Mesendoderm (in vitro differentiated cells): ENCODE data around the gene DOK6.

ENCODE experiments used
- DNase-seq: peaks from one replicate; pipeline ENCODE4 v3.0.0; 2013
- H2AK5ac ChIP-seq: 2 replicates; pipeline ENCODE4 v1.6.1; 2013; ENCODE audit warnings: low read length, inconsistent platforms
- H2BK120ac ChIP-seq: 2 replicates; pipeline ENCODE4 v1.6.1; 2013; ENCODE audit warnings: low read depth, mild to moderate bottlenecking, low read length, moderate library complexity, mixed read lengths
- H2BK15ac ChIP-seq: replicated peaks from 2 replicates; pipeline ENCODE4 v1.6.1; 2013; ENCODE audit warnings: low read depth, mild to moderate bottlenecking, moderate library complexity
- H2BK5ac ChIP-seq: 2 replicates; pipeline ENCODE4 v1.6.1; 2013; ENCODE audit warnings: low read length, inconsistent platforms
- H3K18ac ChIP-seq: 2 replicates; pipeline ENCODE4 v1.6.1; 2013; ENCODE audit warnings: mild to moderate bottlenecking, low read length, mixed read lengths
- H3K23ac ChIP-seq: one replicate; pipeline ENCODE4 v1.6.1; 2013; ENCODE audit warnings: low read length
- H3K27ac ChIP-seq: 2 replicates; pipeline ENCODE4 v1.5.1; 2013; ENCODE audit warnings: low read depth, mild to moderate bottlenecking, inconsistent platforms, low read length, moderate library complexity
- H3K27me3 ChIP-seq: 2 replicates; pipeline ENCODE4 v1.6.1; 2013; ENCODE audit warnings: low read length, control low read depth, mild to moderate bottlenecking, inconsistent platforms; ENCODE audit not compliant: insufficient read depth, poor library complexity
- H3K36me3 ChIP-seq: 2 replicates; pipeline ENCODE4 v1.6.1; 2013; ENCODE audit warnings: low read length, inconsistent platforms; ENCODE audit not compliant: control insufficient read depth, insufficient read depth
- H3K4ac ChIP-seq: one replicate; pipeline ENCODE4 v1.6.1; 2013; ENCODE audit warnings: low read depth, mild to moderate bottlenecking, low read length, moderate library complexity
- H3K4me1 ChIP-seq: 2 replicates; pipeline ENCODE4 v1.6.1; 2013; ENCODE audit warnings: low read depth, low read length, inconsistent platforms; ENCODE audit not compliant: control insufficient read depth
- H3K4me2 ChIP-seq: 2 replicates; pipeline ENCODE4 v1.6.1; 2013; ENCODE audit warnings: low read length
- H3K4me3 ChIP-seq: 2 replicates; pipeline ENCODE4 v1.5.1; 2013; ENCODE audit warnings: mild to moderate bottlenecking, low read length
- H3K56ac ChIP-seq: one replicate; pipeline ENCODE4 v1.6.1; 2013; ENCODE audit warnings: low read length
- H3K79me1 ChIP-seq: 2 replicates; pipeline ENCODE4 v1.6.1; 2013; ENCODE audit warnings: low read length, inconsistent platforms
- H3K79me2 ChIP-seq: 2 replicates; pipeline ENCODE4 v1.6.1; 2013; ENCODE audit warnings: mild to moderate bottlenecking, low read length; ENCODE audit not compliant: control insufficient read depth, insufficient read depth
- H3K9ac ChIP-seq: 2 replicates; pipeline ENCODE4 v1.6.1; 2013; ENCODE audit warnings: low read length, inconsistent platforms
- H4K5ac ChIP-seq: one replicate; pipeline ENCODE4 v1.6.1; 2013; ENCODE audit warnings: low read length
- H4K8ac ChIP-seq: one replicate; pipeline ENCODE4 v1.6.1; 2013; ENCODE audit warnings: low read depth, mild to moderate bottlenecking, control low read depth, low read length, moderate library complexity
- WGBS: extraction: QIAGEN DNeasy Blood & Tissue Kit; methylation state at CpG from one replicate; pipeline ENCODE4 v1.1.7; 2013; ENCODE audit warnings: low lambda C conversion rate, missing lambda C conversion rate; ENCODE audit not compliant: insufficient coverage; ENCODE audit errors: extremely low coverage; 5-methylcytosine and 5-hydroxymethylcytosine counted together

DOK6 gene

DNA sequence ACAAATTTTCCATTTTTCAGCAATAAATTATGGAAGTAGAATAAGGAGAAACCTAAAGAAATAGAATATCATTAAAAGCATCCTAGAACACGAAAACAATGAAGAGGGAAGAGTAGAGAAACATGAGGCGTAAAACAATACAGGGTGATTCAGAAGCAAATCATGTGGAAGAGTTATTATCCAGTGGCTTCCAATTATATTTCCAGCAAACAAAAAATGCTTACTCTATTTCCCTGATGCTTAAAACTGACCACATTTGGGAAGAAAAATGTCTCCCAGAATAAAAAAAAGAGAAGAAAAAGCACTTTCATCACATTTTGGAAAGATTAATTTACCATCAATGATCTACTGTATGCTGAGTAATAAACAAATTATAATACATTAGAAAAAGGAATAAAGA is 354.4 kb downstream of the DOK6 start:
- Histone ChIP-seq H3K79me1 (no peaks in the 10 kb centered on the region), H3K27ac (no peak overlapping the region), H3K4ac (no peak overlapping the region), H4K5ac (no peak overlapping the region), H3K4me2 (no peak overlapping the region), H3K23ac (no peak overlapping the region), H3K9ac (no peak overlapping the region), H2BK5ac (no peak overlapping the region), H3K36me3 (no peaks in the 10 kb centered on the region), H3K27me3 (no peaks in the 10 kb centered on the region), H2BK120ac (no peak overlapping the region), H3K4me1 (no peaks in the 10 kb centered on the region), H3K79me2 (no peaks in the 10 kb centered on the region), H2BK15ac (no peak overlapping the region), H3K18ac (no peak overlapping the region), H2AK5ac (no peak overlapping the region), H3K56ac (no peak overlapping the region), H4K8ac (no peak overlapping the region), H3K4me3 (no peak overlapping the region)
- WGBS: no CpG with 5 or more reads among the region's 2 CpGs
- DNase-seq: no peak

DNA sequence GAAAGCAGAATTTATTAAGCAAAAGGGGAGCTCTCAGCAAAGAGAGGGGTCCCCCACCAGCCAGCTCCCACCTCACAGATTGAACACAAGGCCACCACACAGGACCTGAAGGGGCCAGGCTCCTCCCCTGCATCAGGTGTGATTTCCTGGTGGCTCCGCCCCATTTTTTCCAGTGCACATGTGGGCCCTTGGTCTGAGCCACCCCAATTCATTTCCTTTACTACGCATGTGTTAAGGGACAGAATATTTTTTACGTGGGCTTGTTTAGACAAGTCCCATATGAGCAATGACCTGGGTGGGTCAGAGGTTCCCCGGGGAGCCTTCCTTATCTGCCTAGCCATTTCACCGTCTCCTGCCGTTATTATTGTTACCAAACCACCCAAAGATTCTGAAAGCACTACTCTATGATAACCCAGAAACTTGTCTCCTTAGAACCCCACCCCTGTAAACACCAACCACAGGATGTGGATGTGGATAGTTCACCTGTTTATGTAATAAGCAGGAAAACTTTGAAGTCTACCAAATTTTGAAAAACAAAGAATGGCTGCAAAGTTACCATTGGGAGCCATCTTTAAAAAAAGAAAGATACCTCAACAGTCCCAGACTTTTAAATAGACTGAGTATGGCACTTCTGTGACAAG is 355.3 kb downstream of the DOK6 start:
- H2BK5ac ChIP-seq: no peak overlapping the region
- WGBS: no CpG with 5 or more reads among the region's 6 CpGs
- H3K27me3 ChIP-seq: no peaks in the 10 kb centered on the region
- H3K56ac ChIP-seq: no peak overlapping the region
- no peaks in the 10 kb centered on the region for H3K4me1 ChIP-seq
- H3K18ac ChIP-seq: no peak overlapping the region
- H3K79me2 ChIP-seq: no peaks in the 10 kb centered on the region
- DNase-seq: no peak
- no peak overlapping the region for H2BK15ac ChIP-seq
- H3K4ac ChIP-seq: no peak overlapping the region
- no peak overlapping the region for H3K9ac ChIP-seq
- no peak overlapping the region for H3K4me2 ChIP-seq
- no peak overlapping the region for H3K23ac ChIP-seq
- H3K36me3 ChIP-seq: no peaks in the 10 kb centered on the region
- H3K79me1 ChIP-seq: no peaks in the 10 kb centered on the region
- H3K4me3 ChIP-seq: no peak overlapping the region
- no peak overlapping the region for H4K8ac ChIP-seq
- H2AK5ac ChIP-seq: no peak overlapping the region
- H4K5ac ChIP-seq: no peak overlapping the region
- no peak overlapping the region for H3K27ac ChIP-seq
- H2BK120ac ChIP-seq: no peak overlapping the region

DNA sequence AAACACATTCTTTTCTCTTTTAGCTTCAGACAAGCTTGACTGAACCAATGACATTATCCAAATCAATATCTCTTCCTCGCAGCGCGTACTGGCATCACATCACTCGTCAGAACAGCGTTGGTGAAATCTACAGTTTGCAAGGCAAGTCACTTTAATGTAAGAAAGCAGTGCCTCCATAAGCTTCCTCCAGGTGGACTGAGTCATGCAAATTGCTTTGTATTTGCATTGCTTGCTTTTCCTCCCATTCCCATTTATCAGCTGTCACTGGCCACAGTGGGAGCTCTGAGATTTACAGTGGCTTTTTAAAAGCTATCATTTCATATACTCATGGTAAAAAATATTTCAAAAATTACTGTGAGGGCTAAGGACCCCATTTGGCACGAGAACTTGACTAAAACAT is 357.0 kb downstream of the DOK6 start:
- no peak overlapping the region for H3K4me2 ChIP-seq
- H3K36me3 ChIP-seq: no peaks in the 10 kb centered on the region
- no peak overlapping the region for H2BK15ac ChIP-seq
- H3K79me2 ChIP-seq: no peaks in the 10 kb centered on the region
- H3K4me3 ChIP-seq: no peak overlapping the region
- no peak overlapping the region for H3K18ac ChIP-seq
- no peak overlapping the region for H3K23ac ChIP-seq
- H2BK120ac ChIP-seq: no peak overlapping the region
- no peak overlapping the region for H4K5ac ChIP-seq
- H3K27ac ChIP-seq: no peak overlapping the region
- H3K27me3 ChIP-seq: no peaks in the 10 kb centered on the region
- no peak overlapping the region for H3K9ac ChIP-seq
- H3K56ac ChIP-seq: no peak overlapping the region
- no peaks in the 10 kb centered on the region for H3K79me1 ChIP-seq
- peak; percentile 67 for DNase-seq
- no peaks in the 10 kb centered on the region for H3K4me1 ChIP-seq
- no peak overlapping the region for H3K4ac ChIP-seq
- no peak overlapping the region for H4K8ac ChIP-seq
- no CpG with 5 or more reads among the region's 6 CpGs for WGBS
- H2BK5ac ChIP-seq: no peak overlapping the region
- no peak overlapping the region for H2AK5ac ChIP-seq

DNA sequence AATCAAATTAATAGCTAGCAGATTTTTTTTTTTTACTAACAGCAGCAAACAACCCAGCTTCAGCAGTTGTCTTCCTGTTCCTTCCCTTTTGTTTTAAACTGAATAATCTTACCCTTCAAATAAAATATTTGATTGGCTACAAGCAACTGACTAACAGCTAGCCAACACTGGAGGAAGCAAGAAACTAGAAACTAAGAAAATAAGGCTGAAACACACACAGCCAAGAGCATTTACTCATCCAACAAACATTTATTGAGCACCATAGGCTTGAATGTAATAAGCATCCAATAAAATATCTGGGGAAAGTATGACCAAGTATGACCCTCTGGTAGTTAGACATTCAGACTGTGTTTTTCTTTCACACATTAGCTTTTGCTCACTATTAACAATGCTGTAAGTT is 357.8 kb downstream of the DOK6 start:
- H3K4me2 ChIP-seq: no peak overlapping the region
- H4K8ac ChIP-seq: no peak overlapping the region
- no peaks in the 10 kb centered on the region for H3K36me3 ChIP-seq
- no peaks in the 10 kb centered on the region for H3K27me3 ChIP-seq
- H2BK120ac ChIP-seq: no peak overlapping the region
- H4K5ac ChIP-seq: no peak overlapping the region
- no peak overlapping the region for H3K56ac ChIP-seq
- H2BK5ac ChIP-seq: no peak overlapping the region
- H3K79me2 ChIP-seq: no peaks in the 10 kb centered on the region
- no peak overlapping the region for H3K27ac ChIP-seq
- H2BK15ac ChIP-seq: no peak overlapping the region
- H3K4me3 ChIP-seq: no peak overlapping the region
- DNase-seq: no peak
- no peaks in the 10 kb centered on the region for H3K4me1 ChIP-seq
- no peak overlapping the region for H3K4ac ChIP-seq
- no peak overlapping the region for H3K18ac ChIP-seq
- no peak overlapping the region for H2AK5ac ChIP-seq
- no peaks in the 10 kb centered on the region for H3K79me1 ChIP-seq
- no peak overlapping the region for H3K23ac ChIP-seq
- no peak overlapping the region for H3K9ac ChIP-seq

DNA sequence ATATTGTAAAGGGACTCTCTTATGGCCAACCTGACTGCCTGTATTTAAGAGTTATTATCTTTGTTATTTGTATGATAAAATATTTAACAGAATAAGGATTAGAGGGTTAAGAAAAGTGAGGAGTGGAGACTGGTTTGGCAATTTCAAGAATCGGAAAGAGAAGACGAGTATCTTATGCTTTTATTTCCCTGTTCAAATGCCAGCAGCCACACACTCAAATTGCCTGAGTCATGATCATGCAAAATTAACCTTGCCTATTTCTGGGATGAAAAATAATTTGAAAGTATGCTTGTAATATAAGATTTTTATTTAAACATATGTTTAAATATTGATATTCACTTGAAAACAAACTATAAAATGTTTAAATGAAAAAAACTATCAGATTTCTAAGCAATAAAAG is 358.4 kb downstream of the DOK6 start:
- Histone ChIP-seq H3K9ac (no peak overlapping the region), H4K8ac (no peak overlapping the region), H2BK120ac (no peak overlapping the region), H3K4me3 (no peak overlapping the region), H4K5ac (no peak overlapping the region), H2AK5ac (no peak overlapping the region), H3K4me1 (no peaks in the 10 kb centered on the region), H3K27ac (no peak overlapping the region), H3K4ac (no peak overlapping the region), H3K79me2 (no peaks in the 10 kb centered on the region), H3K18ac (no peak overlapping the region), H2BK5ac (no peak overlapping the region), H2BK15ac (no peak overlapping the region), H3K23ac (no peak overlapping the region), H3K56ac (no peak overlapping the region), H3K79me1 (no peaks in the 10 kb centered on the region), H3K36me3 (no peaks in the 10 kb centered on the region), H3K27me3 (no peaks in the 10 kb centered on the region), H3K4me2 (no peak overlapping the region)
- DNase-seq: no peak
- WGBS: no CpG with 5 or more reads among the region's 2 CpGs

DNA sequence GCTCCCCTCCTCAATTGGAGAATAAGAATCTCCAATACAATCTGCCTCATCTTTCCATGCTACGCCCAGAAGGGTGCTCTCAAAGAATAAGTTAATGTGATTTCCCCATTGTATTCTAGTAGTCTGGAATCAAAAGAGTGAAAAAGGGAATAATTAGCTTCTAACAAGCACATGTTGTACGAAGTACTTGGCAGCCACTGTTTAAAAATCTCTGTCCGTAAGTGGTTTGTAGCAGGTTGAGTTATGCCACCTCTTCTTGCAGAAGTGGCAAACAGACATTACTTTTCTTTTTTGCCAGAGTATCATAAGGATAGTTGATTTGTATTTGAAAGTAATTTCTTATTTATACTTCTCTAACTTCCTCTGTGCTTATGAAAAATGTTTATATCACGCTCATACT is 362.3 kb downstream of the DOK6 start:
- Histone ChIP-seq H3K36me3 (no peaks in the 10 kb centered on the region), H3K4me1 (no peaks in the 10 kb centered on the region), H3K4me2 (no peak overlapping the region), H3K79me2 (no peaks in the 10 kb centered on the region), H2BK120ac (no peak overlapping the region), H2BK5ac (no peak overlapping the region), H3K23ac (no peak overlapping the region), H4K5ac (no peak overlapping the region), H3K4me3 (no peak overlapping the region), H4K8ac (no peak overlapping the region), H3K9ac (no peak overlapping the region), H3K56ac (no peak overlapping the region), H2BK15ac (no peak overlapping the region), H3K27ac (no peak overlapping the region), H3K18ac (no peak overlapping the region), H3K27me3 (no peaks in the 10 kb centered on the region), H3K79me1 (no peaks in the 10 kb centered on the region), H3K4ac (no peak overlapping the region), H2AK5ac (no peak overlapping the region)
- WGBS: no CpG with 5 or more reads among the region's 4 CpGs
- no peak for DNase-seq
